ENCODE results near the gene TBX15.

Gene TBX15

DNA sequence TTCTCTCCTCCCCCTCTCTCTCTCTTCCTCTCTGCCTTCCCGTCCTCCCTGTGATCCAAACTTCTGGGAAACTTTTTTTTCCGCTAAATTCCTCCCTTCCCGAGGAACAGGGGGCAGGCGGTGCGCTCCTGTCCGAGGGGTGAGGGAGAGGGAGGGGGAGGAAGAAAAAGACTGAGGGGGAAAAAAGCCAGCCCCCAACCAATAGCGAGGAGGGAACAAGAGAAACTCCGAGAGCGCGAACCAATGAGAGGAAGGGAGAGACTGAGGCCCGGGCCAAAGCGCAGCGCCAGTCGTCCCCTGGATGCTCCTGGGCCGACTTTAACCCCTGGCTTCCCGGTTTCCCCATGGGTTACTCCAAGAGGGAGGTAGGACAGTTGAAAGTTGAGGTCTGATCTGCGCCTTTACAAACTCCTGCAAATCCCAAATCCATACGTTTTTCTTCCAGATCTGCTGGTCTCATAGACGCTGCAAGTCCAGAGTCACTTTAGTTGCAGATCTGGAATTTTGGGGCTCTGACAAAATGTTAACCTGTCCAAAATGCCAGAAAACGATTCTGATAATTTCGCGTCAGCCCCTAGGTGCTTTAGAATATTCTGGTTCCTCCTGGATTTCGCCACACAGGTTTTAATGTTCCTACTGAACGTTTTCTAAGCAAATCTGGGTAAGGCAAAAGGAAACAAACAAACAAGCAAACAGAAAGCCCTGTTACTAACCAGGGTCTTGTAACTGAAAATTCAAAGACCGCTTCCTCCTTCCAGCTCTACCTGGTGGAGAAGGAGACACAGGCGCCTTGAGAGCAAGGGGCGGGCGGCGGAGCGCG lies at the start of gene TBX15:
TBX15 (minus strand) TSS at position 158 of the 820 bp plus-strand sequence. CDS start 548 bp downstream, outside the sequence.
- ATAC-seq, result no peak
- TF ChIP-seq TOX (CRISPR knock-in tag; IDR thresholded peaks at IDR 0.05; ENCODE audit: borderline replicate concordance), result no peak
- no peak for TF ChIP-seq GLIS3 (CRISPR knock-in tag; IDR thresholded peaks at IDR 0.05)
- no peak for TF ChIP-seq BACH2 (CRISPR knock-in tag; IDR thresholded peaks at IDR 0.05; ENCODE audit: borderline replicate concordance)
- no peak for TF ChIP-seq CSDC2 (CRISPR knock-in tag; IDR thresholded peaks at IDR 0.05)
- no peak for TF ChIP-seq TCF4 (CRISPR knock-in tag; IDR thresholded peaks at IDR 0.05; ENCODE audit: borderline replicate concordance)
- TF ChIP-seq, protein P1, sequence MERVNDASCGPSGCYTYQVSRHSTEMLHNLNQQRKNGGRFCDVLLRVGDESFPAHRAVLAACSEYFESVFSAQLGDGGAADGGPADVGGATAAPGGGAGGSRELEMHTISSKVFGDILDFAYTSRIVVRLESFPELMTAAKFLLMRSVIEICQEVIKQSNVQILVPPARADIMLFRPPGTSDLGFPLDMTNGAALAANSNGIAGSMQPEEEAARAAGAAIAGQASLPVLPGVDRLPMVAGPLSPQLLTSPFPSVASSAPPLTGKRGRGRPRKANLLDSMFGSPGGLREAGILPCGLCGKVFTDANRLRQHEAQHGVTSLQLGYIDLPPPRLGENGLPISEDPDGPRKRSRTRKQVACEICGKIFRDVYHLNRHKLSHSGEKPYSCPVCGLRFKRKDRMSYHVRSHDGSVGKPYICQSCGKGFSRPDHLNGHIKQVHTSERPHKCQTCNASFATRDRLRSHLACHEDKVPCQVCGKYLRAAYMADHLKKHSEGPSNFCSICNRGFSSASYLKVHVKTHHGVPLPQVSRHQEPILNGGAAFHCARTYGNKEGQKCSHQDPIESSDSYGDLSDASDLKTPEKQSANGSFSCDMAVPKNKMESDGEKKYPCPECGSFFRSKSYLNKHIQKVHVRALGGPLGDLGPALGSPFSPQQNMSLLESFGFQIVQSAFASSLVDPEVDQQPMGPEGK (CRISPR knock-in tag; IDR thresholded peaks at IDR 0.05; ENCODE audit: borderline replicate concordance), result no peak
- TF ChIP-seq PPARA (CRISPR knock-in tag; IDR thresholded peaks at IDR 0.05; ENCODE audit: borderline replicate concordance), result no peak
- no peak for TF ChIP-seq ISL1 (CRISPR knock-in tag; IDR thresholded peaks at IDR 0.05)
- no peak for TF ChIP-seq OSR1 (CRISPR knock-in tag; IDR thresholded peaks at IDR 0.05)
- TF ChIP-seq, protein P2, sequence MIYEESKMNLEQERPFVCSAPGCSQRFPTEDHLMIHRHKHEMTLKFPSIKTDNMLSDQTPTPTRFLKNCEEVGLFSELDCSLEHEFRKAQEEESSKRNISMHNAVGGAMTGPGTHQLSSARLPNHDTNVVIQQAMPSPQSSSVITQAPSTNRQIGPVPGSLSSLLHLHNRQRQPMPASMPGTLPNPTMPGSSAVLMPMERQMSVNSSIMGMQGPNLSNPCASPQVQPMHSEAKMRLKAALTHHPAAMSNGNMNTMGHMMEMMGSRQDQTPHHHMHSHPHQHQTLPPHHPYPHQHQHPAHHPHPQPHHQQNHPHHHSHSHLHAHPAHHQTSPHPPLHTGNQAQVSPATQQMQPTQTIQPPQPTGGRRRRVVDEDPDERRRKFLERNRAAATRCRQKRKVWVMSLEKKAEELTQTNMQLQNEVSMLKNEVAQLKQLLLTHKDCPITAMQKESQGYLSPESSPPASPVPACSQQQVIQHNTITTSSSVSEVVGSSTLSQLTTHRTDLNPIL (CRISPR knock-in tag; IDR thresholded peaks at IDR 0.05; ENCODE audit: low read depth), result no peak
- no peak for TF ChIP-seq ZNF565 (CRISPR knock-in tag; conservative IDR thresholded peaks at IDR 0.05; ENCODE audit: low read depth)
- TF ChIP-seq ARNTL (CRISPR knock-in tag; IDR thresholded peaks at IDR 0.05; ENCODE audit: borderline replicate concordance, low read depth), result no peak
- TF ChIP-seq ZNF70 (CRISPR knock-in tag; IDR thresholded peaks at IDR 0.05), result no peak
- no peak for TF ChIP-seq ZFP3 (CRISPR knock-in tag; IDR thresholded peaks at IDR 0.05)
- TF ChIP-seq ZFP30 (CRISPR knock-in tag; IDR thresholded peaks at IDR 0.05), result no peak
- TF ChIP-seq, protein P3, sequence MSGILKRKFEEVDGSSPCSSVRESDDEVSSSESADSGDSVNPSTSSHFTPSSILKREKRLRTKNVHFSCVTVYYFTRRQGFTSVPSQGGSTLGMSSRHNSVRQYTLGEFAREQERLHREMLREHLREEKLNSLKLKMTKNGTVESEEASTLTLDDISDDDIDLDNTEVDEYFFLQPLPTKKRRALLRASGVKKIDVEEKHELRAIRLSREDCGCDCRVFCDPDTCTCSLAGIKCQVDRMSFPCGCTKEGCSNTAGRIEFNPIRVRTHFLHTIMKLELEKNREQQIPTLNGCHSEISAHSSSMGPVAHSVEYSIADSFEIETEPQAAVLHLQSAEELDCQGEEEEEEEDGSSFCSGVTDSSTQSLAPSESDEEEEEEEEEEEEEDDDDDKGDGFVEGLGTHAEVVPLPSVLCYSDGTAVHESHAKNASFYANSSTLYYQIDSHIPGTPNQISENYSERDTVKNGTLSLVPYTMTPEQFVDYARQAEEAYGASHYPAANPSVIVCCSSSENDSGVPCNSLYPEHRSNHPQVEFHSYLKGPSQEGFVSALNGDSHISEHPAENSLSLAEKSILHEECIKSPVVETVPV (CRISPR knock-in tag; IDR thresholded peaks at IDR 0.05), result no peak
- TF ChIP-seq, protein P4, sequence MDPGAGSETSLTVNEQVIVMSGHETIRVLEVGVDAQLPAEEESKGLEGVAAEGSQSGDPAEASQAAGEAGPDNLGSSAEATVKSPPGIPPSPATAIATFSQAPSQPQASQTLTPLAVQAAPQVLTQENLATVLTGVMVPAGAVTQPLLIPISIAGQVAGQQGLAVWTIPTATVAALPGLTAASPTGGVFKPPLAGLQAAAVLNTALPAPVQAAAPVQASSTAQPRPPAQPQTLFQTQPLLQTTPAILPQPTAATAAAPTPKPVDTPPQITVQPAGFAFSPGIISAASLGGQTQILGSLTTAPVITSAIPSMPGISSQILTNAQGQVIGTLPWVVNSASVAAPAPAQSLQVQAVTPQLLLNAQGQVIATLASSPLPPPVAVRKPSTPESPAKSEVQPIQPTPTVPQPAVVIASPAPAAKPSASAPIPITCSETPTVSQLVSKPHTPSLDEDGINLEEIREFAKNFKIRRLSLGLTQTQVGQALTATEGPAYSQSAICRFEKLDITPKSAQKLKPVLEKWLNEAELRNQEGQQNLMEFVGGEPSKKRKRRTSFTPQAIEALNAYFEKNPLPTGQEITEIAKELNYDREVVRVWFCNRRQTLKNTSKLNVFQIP (CRISPR knock-in tag; IDR thresholded peaks at IDR 0.05; ENCODE audit: borderline replicate concordance, low read depth), result no peak
- TF ChIP-seq, protein P5, sequence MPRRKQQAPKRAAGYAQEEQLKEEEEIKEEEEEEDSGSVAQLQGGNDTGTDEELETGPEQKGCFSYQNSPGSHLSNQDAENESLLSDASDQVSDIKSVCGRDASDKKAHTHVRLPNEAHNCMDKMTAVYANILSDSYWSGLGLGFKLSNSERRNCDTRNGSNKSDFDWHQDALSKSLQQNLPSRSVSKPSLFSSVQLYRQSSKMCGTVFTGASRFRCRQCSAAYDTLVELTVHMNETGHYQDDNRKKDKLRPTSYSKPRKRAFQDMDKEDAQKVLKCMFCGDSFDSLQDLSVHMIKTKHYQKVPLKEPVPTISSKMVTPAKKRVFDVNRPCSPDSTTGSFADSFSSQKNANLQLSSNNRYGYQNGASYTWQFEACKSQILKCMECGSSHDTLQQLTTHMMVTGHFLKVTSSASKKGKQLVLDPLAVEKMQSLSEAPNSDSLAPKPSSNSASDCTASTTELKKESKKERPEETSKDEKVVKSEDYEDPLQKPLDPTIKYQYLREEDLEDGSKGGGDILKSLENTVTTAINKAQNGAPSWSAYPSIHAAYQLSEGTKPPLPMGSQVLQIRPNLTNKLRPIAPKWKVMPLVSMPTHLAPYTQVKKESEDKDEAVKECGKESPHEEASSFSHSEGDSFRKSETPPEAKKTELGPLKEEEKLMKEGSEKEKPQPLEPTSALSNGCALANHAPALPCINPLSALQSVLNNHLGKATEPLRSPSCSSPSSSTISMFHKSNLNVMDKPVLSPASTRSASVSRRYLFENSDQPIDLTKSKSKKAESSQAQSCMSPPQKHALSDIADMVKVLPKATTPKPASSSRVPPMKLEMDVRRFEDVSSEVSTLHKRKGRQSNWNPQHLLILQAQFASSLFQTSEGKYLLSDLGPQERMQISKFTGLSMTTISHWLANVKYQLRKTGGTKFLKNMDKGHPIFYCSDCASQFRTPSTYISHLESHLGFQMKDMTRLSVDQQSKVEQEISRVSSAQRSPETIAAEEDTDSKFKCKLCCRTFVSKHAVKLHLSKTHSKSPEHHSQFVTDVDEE (CRISPR knock-in tag; IDR thresholded peaks at IDR 0.05), result no peak

DNA sequence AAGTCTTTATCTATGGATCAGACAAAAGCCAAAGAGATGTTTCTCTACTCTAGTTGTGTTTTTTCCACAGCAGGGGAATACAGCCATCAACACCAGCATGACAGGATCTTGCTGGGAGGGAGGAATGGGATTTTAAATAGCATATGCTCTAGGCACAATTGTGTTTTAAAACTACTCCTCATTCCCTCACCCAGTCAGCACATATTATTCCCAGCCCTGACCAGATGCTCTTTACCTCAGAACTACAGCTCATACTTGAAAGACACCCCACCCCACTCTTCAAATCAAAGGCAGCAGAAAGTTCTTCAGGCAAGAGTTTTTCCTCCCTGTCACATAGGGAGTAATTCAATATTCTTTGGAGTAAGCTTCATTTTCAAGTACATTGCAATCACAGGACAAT lies 46.2 kb upstream of the TBX15 start:
- ATAC-seq, result no peak
- TF ChIP-seq ZFP30 (CRISPR knock-in tag; IDR thresholded peaks at IDR 0.05), result no peak
- no peak for TF ChIP-seq OSR1 (CRISPR knock-in tag; IDR thresholded peaks at IDR 0.05)
- TF ChIP-seq PPARA (CRISPR knock-in tag; IDR thresholded peaks at IDR 0.05; ENCODE audit: borderline replicate concordance), result no peak
- no peak for TF ChIP-seq GLIS3 (CRISPR knock-in tag; IDR thresholded peaks at IDR 0.05)
- TF ChIP-seq, protein P5 (CRISPR knock-in tag; IDR thresholded peaks at IDR 0.05), result no peak
- TF ChIP-seq TCF4 (CRISPR knock-in tag; IDR thresholded peaks at IDR 0.05; ENCODE audit: borderline replicate concordance), result no peak
- TF ChIP-seq CSDC2 (CRISPR knock-in tag; IDR thresholded peaks at IDR 0.05), result no peak
- no peak for TF ChIP-seq ZC3H10 (CRISPR knock-in tag; IDR thresholded peaks at IDR 0.05)
- TF ChIP-seq ESRRG (CRISPR knock-in tag; IDR thresholded peaks at IDR 0.05), result no peak
- no peak for TF ChIP-seq TOX (CRISPR knock-in tag; IDR thresholded peaks at IDR 0.05; ENCODE audit: borderline replicate concordance)
- no peak for TF ChIP-seq ZNF70 (CRISPR knock-in tag; IDR thresholded peaks at IDR 0.05)
- no peak for TF ChIP-seq ZNF8 (CRISPR knock-in tag; IDR thresholded peaks at IDR 0.05)
- TF ChIP-seq ZFP3 (CRISPR knock-in tag; IDR thresholded peaks at IDR 0.05), result no peak
- TF ChIP-seq, protein P4 (CRISPR knock-in tag; IDR thresholded peaks at IDR 0.05; ENCODE audit: borderline replicate concordance, low read depth), result no peak
- TF ChIP-seq, protein P3 (CRISPR knock-in tag; IDR thresholded peaks at IDR 0.05), result no peak
